SK-N-SH treated with all-trans-retinoic acid at 6 μM for 48 hours (cell line): Measurements from ENCODE around the gene FCAR.

Experiments
- ARNTL ChIP-seq: fragments of 450-650 bp; formaldehyde crosslinking; IDR thresholded peaks from 2 replicates; pipeline ENCODE4 v1.5.0; 2020; ENCODE audit warnings: low read depth, mild to moderate bottlenecking, moderate library complexity, borderline replicate concordance
- ESRRG ChIP-seq: fragments of 250-450 bp; sonication (Bioruptor Pico); IDR thresholded peaks from 2 replicates; pipeline ENCODE4 v1.6.1; 2021; ENCODE audit warnings: mild to moderate bottlenecking
- GLIS3 ChIP-seq: fragments of 250-450 bp; sonication (Bioruptor Pico); IDR thresholded peaks from 2 replicates; pipeline ENCODE4 v1.5.0; 2020; ENCODE audit warnings: mild to moderate bottlenecking, moderate library complexity
- ISL1 ChIP-seq: fragments of 250-450 bp; sonication (Bioruptor Pico); IDR thresholded peaks from 2 replicates; pipeline ENCODE4 v2.1.2; 2022; ENCODE audit warnings: mild to moderate bottlenecking, moderate library complexity
- OSR1 ChIP-seq: fragments of 250-450 bp; sonication (Bioruptor Pico); IDR thresholded peaks from 2 replicates; pipeline ENCODE4 v1.8.0; 2022; ENCODE audit warnings: moderate library complexity, mild to moderate bottlenecking, inconsistent platforms
- PPARA ChIP-seq: fragments of 250-450 bp; sonication (Bioruptor Pico); IDR thresholded peaks from 2 replicates; pipeline ENCODE4 v1.5.0; 2020; ENCODE audit warnings: mild to moderate bottlenecking, borderline replicate concordance
- RARB ChIP-seq: fragments of 250-450 bp; sonication (Bioruptor Pico); IDR thresholded peaks from 2 replicates; pipeline ENCODE4 v1.8.0; 2021; ENCODE audit warnings: mild to moderate bottlenecking, moderate library complexity
- TCF4 ChIP-seq: fragments of 250-450 bp; sonication (Bioruptor Pico); IDR thresholded peaks from 2 replicates; pipeline ENCODE4 v1.8.0; 2021; ENCODE audit warnings: mild to moderate bottlenecking, moderate library complexity, borderline replicate concordance
- ZFP3 ChIP-seq: fragments of 250-450 bp; sonication (Bioruptor Pico); IDR thresholded peaks from 2 replicates; pipeline ENCODE4 v1.5.0; 2020; ENCODE audit warnings: mild to moderate bottlenecking, moderate library complexity
- ZFP30 ChIP-seq: fragments of 450-650 bp; formaldehyde crosslinking; IDR thresholded peaks from 2 replicates; pipeline ENCODE4 v1.5.0; 2022; ENCODE audit warnings: mild to moderate bottlenecking, moderate library complexity
- TF ChIP-seq, protein P1 (sequence below): fragments of 250-450 bp; sonication (Bioruptor Pico); IDR thresholded peaks from 2 replicates; pipeline ENCODE4 v1.8.0; 2020; ENCODE audit warnings: mild to moderate bottlenecking, moderate library complexity, borderline replicate concordance
- TF ChIP-seq, protein P2 (sequence below): fragments of 250-450 bp; sonication (Bioruptor Pico); IDR thresholded peaks from 2 replicates; pipeline ENCODE4 v1.5.0; 2020; ENCODE audit warnings: mild to moderate bottlenecking, moderate library complexity
- TF ChIP-seq, protein P3 (sequence below): fragments of 250-450 bp; sonication (Bioruptor Pico); IDR thresholded peaks from 2 replicates; pipeline ENCODE4 v1.5.1; 2020; ENCODE audit warnings: low read depth, mild to moderate bottlenecking, moderate library complexity
- TF ChIP-seq, protein P4 (sequence below): fragments of 250-450 bp; sonication (Bioruptor Pico); IDR thresholded peaks from 2 replicates; pipeline ENCODE4 v1.5.1; 2021; ENCODE audit warnings: mild to moderate bottlenecking, moderate library complexity

DNA sequence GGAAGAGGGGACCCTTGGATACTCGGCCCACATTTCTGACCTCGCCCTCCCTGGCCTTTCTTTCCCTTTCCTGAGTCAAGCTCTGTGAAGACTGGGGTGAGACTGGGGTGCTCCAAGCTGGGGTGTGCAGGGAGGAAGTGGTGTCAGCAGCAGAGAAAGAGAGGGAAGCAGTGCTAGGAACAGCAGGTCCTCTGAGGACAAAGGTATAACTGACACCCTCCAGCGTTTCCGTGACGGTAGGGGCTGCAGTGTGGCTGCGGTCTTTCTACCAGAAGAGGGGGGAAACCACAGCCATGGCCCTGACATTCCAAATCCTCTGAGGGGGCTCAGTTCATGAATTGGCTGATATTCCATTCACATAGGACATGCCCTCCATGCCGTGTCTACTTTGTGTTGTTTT is 22.7 kb upstream of the FCAR start:
- TF ChIP-seq, protein P1, sequence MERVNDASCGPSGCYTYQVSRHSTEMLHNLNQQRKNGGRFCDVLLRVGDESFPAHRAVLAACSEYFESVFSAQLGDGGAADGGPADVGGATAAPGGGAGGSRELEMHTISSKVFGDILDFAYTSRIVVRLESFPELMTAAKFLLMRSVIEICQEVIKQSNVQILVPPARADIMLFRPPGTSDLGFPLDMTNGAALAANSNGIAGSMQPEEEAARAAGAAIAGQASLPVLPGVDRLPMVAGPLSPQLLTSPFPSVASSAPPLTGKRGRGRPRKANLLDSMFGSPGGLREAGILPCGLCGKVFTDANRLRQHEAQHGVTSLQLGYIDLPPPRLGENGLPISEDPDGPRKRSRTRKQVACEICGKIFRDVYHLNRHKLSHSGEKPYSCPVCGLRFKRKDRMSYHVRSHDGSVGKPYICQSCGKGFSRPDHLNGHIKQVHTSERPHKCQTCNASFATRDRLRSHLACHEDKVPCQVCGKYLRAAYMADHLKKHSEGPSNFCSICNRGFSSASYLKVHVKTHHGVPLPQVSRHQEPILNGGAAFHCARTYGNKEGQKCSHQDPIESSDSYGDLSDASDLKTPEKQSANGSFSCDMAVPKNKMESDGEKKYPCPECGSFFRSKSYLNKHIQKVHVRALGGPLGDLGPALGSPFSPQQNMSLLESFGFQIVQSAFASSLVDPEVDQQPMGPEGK (CRISPR knock-in tag), result no peak
- no peak for TF ChIP-seq ARNTL (CRISPR knock-in tag)
- TF ChIP-seq ZFP3 (CRISPR knock-in tag), result no peak
- TF ChIP-seq ISL1, result no peak
- no peak for TF ChIP-seq ZFP30 (CRISPR knock-in tag)
- TF ChIP-seq, protein P2, sequence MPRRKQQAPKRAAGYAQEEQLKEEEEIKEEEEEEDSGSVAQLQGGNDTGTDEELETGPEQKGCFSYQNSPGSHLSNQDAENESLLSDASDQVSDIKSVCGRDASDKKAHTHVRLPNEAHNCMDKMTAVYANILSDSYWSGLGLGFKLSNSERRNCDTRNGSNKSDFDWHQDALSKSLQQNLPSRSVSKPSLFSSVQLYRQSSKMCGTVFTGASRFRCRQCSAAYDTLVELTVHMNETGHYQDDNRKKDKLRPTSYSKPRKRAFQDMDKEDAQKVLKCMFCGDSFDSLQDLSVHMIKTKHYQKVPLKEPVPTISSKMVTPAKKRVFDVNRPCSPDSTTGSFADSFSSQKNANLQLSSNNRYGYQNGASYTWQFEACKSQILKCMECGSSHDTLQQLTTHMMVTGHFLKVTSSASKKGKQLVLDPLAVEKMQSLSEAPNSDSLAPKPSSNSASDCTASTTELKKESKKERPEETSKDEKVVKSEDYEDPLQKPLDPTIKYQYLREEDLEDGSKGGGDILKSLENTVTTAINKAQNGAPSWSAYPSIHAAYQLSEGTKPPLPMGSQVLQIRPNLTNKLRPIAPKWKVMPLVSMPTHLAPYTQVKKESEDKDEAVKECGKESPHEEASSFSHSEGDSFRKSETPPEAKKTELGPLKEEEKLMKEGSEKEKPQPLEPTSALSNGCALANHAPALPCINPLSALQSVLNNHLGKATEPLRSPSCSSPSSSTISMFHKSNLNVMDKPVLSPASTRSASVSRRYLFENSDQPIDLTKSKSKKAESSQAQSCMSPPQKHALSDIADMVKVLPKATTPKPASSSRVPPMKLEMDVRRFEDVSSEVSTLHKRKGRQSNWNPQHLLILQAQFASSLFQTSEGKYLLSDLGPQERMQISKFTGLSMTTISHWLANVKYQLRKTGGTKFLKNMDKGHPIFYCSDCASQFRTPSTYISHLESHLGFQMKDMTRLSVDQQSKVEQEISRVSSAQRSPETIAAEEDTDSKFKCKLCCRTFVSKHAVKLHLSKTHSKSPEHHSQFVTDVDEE (CRISPR knock-in tag), result no peak
- TF ChIP-seq PPARA (CRISPR knock-in tag), result no peak
- TF ChIP-seq, protein P3, sequence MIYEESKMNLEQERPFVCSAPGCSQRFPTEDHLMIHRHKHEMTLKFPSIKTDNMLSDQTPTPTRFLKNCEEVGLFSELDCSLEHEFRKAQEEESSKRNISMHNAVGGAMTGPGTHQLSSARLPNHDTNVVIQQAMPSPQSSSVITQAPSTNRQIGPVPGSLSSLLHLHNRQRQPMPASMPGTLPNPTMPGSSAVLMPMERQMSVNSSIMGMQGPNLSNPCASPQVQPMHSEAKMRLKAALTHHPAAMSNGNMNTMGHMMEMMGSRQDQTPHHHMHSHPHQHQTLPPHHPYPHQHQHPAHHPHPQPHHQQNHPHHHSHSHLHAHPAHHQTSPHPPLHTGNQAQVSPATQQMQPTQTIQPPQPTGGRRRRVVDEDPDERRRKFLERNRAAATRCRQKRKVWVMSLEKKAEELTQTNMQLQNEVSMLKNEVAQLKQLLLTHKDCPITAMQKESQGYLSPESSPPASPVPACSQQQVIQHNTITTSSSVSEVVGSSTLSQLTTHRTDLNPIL, result no peak
- TF ChIP-seq ESRRG (CRISPR knock-in tag), result no peak
- no peak for TF ChIP-seq GLIS3 (CRISPR knock-in tag)
- no peak for TF ChIP-seq RARB
- TF ChIP-seq TCF4, result no peak
- TF ChIP-seq, protein P4, sequence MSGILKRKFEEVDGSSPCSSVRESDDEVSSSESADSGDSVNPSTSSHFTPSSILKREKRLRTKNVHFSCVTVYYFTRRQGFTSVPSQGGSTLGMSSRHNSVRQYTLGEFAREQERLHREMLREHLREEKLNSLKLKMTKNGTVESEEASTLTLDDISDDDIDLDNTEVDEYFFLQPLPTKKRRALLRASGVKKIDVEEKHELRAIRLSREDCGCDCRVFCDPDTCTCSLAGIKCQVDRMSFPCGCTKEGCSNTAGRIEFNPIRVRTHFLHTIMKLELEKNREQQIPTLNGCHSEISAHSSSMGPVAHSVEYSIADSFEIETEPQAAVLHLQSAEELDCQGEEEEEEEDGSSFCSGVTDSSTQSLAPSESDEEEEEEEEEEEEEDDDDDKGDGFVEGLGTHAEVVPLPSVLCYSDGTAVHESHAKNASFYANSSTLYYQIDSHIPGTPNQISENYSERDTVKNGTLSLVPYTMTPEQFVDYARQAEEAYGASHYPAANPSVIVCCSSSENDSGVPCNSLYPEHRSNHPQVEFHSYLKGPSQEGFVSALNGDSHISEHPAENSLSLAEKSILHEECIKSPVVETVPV, result no peak
- no peak for TF ChIP-seq OSR1 (CRISPR knock-in tag)
